IPS DF 6.9 (cell line): ENCODE measurements around the gene IGSF9.
"Not testable (repeated sequence)": the region's sequence is repeated elsewhere in the genome, so short reads cannot be mapped to it uniquely, and the experiment has no call there.

ENCODE experiments used
- DNase-seq: peaks from one replicate; pipeline ENCODE4 v3.0.0-alpha.2; 2013; ENCODE audit warnings: low read depth, low spot score
- H3K27ac ChIP-seq: one replicate; pipeline ENCODE4 v1.5.1; 2013; ENCODE audit warnings: low read length, control low read depth
- H3K27me3 ChIP-seq: 2 replicates; pipeline ENCODE4 v1.6.1; 2013; ENCODE audit warnings: mild to moderate bottlenecking, low read length; ENCODE audit not compliant: control insufficient read depth, insufficient read depth
- H3K36me3 ChIP-seq: 2 replicates; pipeline ENCODE4 v1.6.1; 2013; ENCODE audit warnings: low read length; ENCODE audit not compliant: control insufficient read depth, insufficient read depth
- H3K4me1 ChIP-seq: 2 replicates; pipeline ENCODE4 v1.6.1; 2013; ENCODE audit warnings: low read length; ENCODE audit not compliant: control insufficient read depth, insufficient read depth
- H3K4me3 ChIP-seq: 2 replicates; pipeline ENCODE4 v1.5.1; 2013; ENCODE audit warnings: mild to moderate bottlenecking, low read length
- H3K9me3 ChIP-seq: 2 replicates; pipeline ENCODE4 v1.6.1; 2013; ENCODE audit warnings: low read length, inconsistent platforms; ENCODE audit not compliant: control insufficient read depth, insufficient read depth
- WGBS: extraction: QIAGEN DNeasy Blood & Tissue Kit; methylation state at CpG from one replicate; pipeline ENCODE4 v1.1.7; 2013; ENCODE audit warnings: mixed read lengths, missing lambda C conversion rate; ENCODE audit not compliant: insufficient read length, insufficient coverage; 5-methylcytosine and 5-hydroxymethylcytosine counted together

Gene IGSF9

GRCh38 chr1:159908031-159908940 is 37.1 kb downstream of the IGSF9 start:
- WGBS, result no CpG with 5 or more reads among the region's 9 CpGs
- Histone ChIP-seq H3K36me3 (no peaks in the 10 kb centered on the region), H3K27ac (no peak overlapping the region), H3K27me3 (no peaks in the 10 kb centered on the region), H3K4me1 (peaks cover 6% of the 10 kb centered on the region; the same call in 1 of the 2 replicates), H3K9me3 (no peaks in the 10 kb centered on the region), H3K4me3 (no peak overlapping the region)
- no peak for DNase-seq

GRCh38 chr1:159906960-159907359 is 38.5 kb downstream of the IGSF9 start:
- no peak for DNase-seq
- no peaks in the 10 kb centered on the region for H3K27me3 ChIP-seq
- H3K4me3 ChIP-seq, result no peak overlapping the region
- no CpG with 5 or more reads among the region's 1 CpG for WGBS
- no peaks in the 10 kb centered on the region for H3K9me3 ChIP-seq
- H3K36me3 ChIP-seq, result no peaks in the 10 kb centered on the region
- no peak overlapping the region for H3K27ac ChIP-seq
- H3K4me1 ChIP-seq, result peaks cover 6% of the 10 kb centered on the region; the same call in 1 of the 2 replicates

GRCh38 chr1:159904036-159904435 is 41.4 kb downstream of the IGSF9 start:
- H3K27ac ChIP-seq, H3K4me1 ChIP-seq, H3K27me3 ChIP-seq, DNase-seq, H3K9me3 ChIP-seq, H3K36me3 ChIP-seq, H3K4me3 ChIP-seq: not testable (repeated sequence)
- WGBS, result no CpG with 5 or more reads among the region's 3 CpGs

GRCh38 chr1:159902541-159902940 is 42.9 kb downstream of the IGSF9 start:
- Histone ChIP-seq H3K27ac (no peak overlapping the region), H3K4me1 (peaks cover 1% of the 10 kb centered on the region; the same call in 1 of the 2 replicates), H3K27me3 (0 out of 2 replicates have a peak, but pooled peaks cover 2% of the 10 kb centered on the region), H3K36me3 (no peaks in the 10 kb centered on the region), H3K9me3 (no peaks in the 10 kb centered on the region), H3K4me3 (no peak overlapping the region)
- WGBS, result no CpG with 5 or more reads among the region's 3 CpGs
- no peak for DNase-seq

GRCh38 chr1:159900755-159901360 is 44.6 kb downstream of the IGSF9 start:
- Histone ChIP-seq H3K9me3 (no peaks in the 10 kb centered on the region), H3K4me1 (peaks cover 1% of the 10 kb centered on the region), H3K36me3 (no peaks in the 10 kb centered on the region), H3K27ac (no peak overlapping the region), H3K4me3 (no peak overlapping the region), H3K27me3 (0 out of 2 replicates have a peak, but pooled peaks cover 2% of the 10 kb centered on the region)
- WGBS, result no CpG with 5 or more reads among the region's 2 CpGs
- DNase-seq, result no peak

- Histone ChIP-seq H3K4me3 (no peak within 1 kb of the TSS), H3K9me3 (no peaks in the 10 kb centered on the region), H3K36me3 (no peaks in the 10 kb centered on the region), H3K4me1 (peaks cover 1% of the 10 kb centered on the region), H3K27ac (no peak within 1 kb of the TSS), H3K27me3 (0 out of 2 replicates have a peak, but pooled peaks cover 2% of the 10 kb centered on the region)
- no CpG with 5 or more reads among the region's 30 CpGs for WGBS
- DNase-seq, result no peak
Observed at GRCh38 chr1:159900086-159900680, 45.2 kb downstream of the IGSF9 start, which contains the start of gene CFAP45. CFAP45 (minus strand) TSS chr1:159900165; CDS start chr1:159900098, 67 bp downstream.

GRCh38 chr1:159899634-159900033 is 45.8 kb downstream of the IGSF9 start:
- WGBS, result no CpG with 5 or more reads among the region's 15 CpGs
- not testable (repeated sequence) for H3K27ac ChIP-seq, H3K4me3 ChIP-seq, H3K36me3 ChIP-seq, H3K9me3 ChIP-seq, H3K4me1 ChIP-seq, H3K27me3 ChIP-seq, DNase-seq

- DNase-seq, result no peak
- Histone ChIP-seq H3K9me3 (no peaks in the 10 kb centered on the region), H3K4me3 (no peak overlapping the region), H3K4me1 (peaks cover 1% of the 10 kb centered on the region), H3K36me3 (no peaks in the 10 kb centered on the region), H3K27me3 (0 out of 2 replicates have a peak, but pooled peaks cover 2% of the 10 kb centered on the region), H3K27ac (no peak overlapping the region)
- no CpG with 5 or more reads among the region's 3 CpGs for WGBS
Observed at GRCh38 chr1:159898527-159898926, 46.9 kb downstream of the IGSF9 start.

- Histone ChIP-seq H3K4me3 (no peak overlapping the region), H3K27ac (no peak overlapping the region), H3K4me1 (peaks cover 1% of the 10 kb centered on the region), H3K27me3 (0 out of 2 replicates have a peak, but pooled peaks cover 2% of the 10 kb centered on the region), H3K9me3 (no peaks in the 10 kb centered on the region), H3K36me3 (no peaks in the 10 kb centered on the region)
- DNase-seq, result no peak
- no CpG with 5 or more reads among the region's 3 CpGs for WGBS
Observed at GRCh38 chr1:159897962-159898361, 47.5 kb downstream of the IGSF9 start.

GRCh38 chr1:159896546-159896930 is 48.9 kb downstream of the IGSF9 start:
- no peaks in the 10 kb centered on the region for H3K36me3 ChIP-seq
- no peak for DNase-seq
- no CpG with 5 or more reads among the region's 3 CpGs for WGBS
- H3K27me3 ChIP-seq, result 0 out of 2 replicates have a peak, but pooled peaks cover 2% of the 10 kb centered on the region
- H3K4me3 ChIP-seq, result no peak overlapping the region
- H3K4me1 ChIP-seq, result peaks cover 1% of the 10 kb centered on the region
- H3K27ac ChIP-seq, result no peak overlapping the region
- H3K9me3 ChIP-seq, result no peaks in the 10 kb centered on the region
